Articular chondrocyte of knee joint (primary cell): ENCODE data around the gene USP7. TPM values are rescaled to one million over a fixed set of nuclear protein-coding genes. Genes with fewer than 3 reads are reported as not detected.

Source experiments
- total RNA-seq: library from RNA; depleted of rRNA; stranded (reverse); fragments of >200 nt; gene quantifications from 2 replicates; pipeline ENCODE4 v1.2.3, GENCODE V29; 2012

USP7 gene
- 56.9 and 59.6 TPM in 2 replicates for total RNA-seq

GRCh38 chr16:8963821-8964441 is at the start of gene USP7:
Gene USP7, minus strand, starts transcription at chr16:8963906. Its CDS starts 621 bp downstream, at chr16:8963285.

GRCh38 chr16:8882041-8882617 is 81.6 kb downstream of the USP7 start, which contains the start of gene LITAFD:
Gene LITAFD, plus strand, starts transcription at chr16:8882351. Its CDS starts 2,005 bp downstream, at chr16:8884356.

GRCh38 chr16:8868416-8869211 is 95.1 kb downstream of the USP7 start, which contains the start of gene CARHSP1:
Gene CARHSP1, minus strand, starts transcription at chr16:8869006. Its CDS starts 9,678 bp downstream, at chr16:8859328.

Other genes starting within 250 kb of the USP7 start
- 3.4 and 3.6 TPM in 2 replicates for gene TMEM186, start 166.3 kb downstream of the USP7 start, total RNA-seq
- 55.9 and 58.1 TPM in 2 replicates for gene PMM2, start 166.1 kb downstream of the USP7 start, total RNA-seq
- 59.8 and 62.6 TPM in 2 replicates for gene CARHSP1, start 94.9 kb downstream of the USP7 start, total RNA-seq
- not detected in 2 replicates for gene LITAFD, start 81.6 kb downstream of the USP7 start, total RNA-seq
- 96.3 and 108 TPM in 2 replicates for gene HAPSTR1, start 127.7 kb upstream of the USP7 start, total RNA-seq